ENCODE data around the gene ADCY2.

The ADCY2 gene

GRCh38 chr5:7877851-7878250 lies 481.9 kb downstream of the ADCY2 start:
- DNase-seq: no peak

- DNase-seq: no peak
These were observed 482.5 kb downstream of the ADCY2 start for GRCh38 chr5:7878381-7878873.

All from NCI-H187 (cell line).